NCI-H446 (cell line): Measurements from ENCODE around the gene RAI1.

Source experiments
- DNase-seq, 2 experiments: peaks; one replicate each; lab custom pipeline; 2025; lab: John Stamatoyannopoulos, UW

RAI1 gene

DNA sequence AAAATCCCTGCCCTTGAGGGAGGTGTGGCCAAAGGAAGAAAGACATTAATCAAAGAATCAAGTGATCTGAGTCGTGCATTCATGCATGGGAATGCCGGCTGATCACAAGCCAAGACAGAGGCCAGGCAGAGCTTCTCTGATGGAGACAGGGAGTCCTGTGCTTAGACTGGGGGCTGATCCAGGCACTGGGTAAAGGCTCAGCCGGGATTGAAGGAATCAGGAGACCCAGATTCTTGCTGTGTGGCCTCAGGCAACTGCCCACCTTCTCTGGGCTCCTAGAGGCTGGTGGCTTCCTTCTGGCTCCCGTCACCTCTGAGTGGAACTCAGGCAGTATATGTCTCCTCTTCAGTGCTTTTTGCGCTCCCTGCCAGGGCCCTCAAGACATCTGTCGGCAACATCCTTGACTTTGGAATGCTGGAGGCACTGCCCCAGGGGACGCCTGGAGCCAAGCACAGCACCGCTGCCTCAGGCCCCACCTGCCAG lies 17.7 kb downstream of the RAI1 start:
- DNase-seq, result peak in 1 of 2 experiments; percentile 44

- no peak for DNase-seq
Measured at GRCh38 chr17:17699491-17699890, 18.2 kb downstream of the RAI1 start.

- DNase-seq, result no peak
Measured at GRCh38 chr17:17700251-17700969, 19.2 kb downstream of the RAI1 start.

GRCh38 chr17:17701112-17701511 lies 19.9 kb downstream of the RAI1 start:
- no peak for DNase-seq

- DNase-seq, result no peak
Measured at GRCh38 chr17:17701658-17702057, 20.4 kb downstream of the RAI1 start.

GRCh38 chr17:17702449-17703139 lies 21.3 kb downstream of the RAI1 start:
- DNase-seq, result no peak

GRCh38 chr17:17703140-17703919 lies 22.1 kb downstream of the RAI1 start:
- no peak for DNase-seq

GRCh38 chr17:17704931-17705330 lies 23.7 kb downstream of the RAI1 start:
- no peak for DNase-seq

- DNase-seq, result no peak
Measured at GRCh38 chr17:17706140-17707060, 25.1 kb downstream of the RAI1 start.

DNA sequence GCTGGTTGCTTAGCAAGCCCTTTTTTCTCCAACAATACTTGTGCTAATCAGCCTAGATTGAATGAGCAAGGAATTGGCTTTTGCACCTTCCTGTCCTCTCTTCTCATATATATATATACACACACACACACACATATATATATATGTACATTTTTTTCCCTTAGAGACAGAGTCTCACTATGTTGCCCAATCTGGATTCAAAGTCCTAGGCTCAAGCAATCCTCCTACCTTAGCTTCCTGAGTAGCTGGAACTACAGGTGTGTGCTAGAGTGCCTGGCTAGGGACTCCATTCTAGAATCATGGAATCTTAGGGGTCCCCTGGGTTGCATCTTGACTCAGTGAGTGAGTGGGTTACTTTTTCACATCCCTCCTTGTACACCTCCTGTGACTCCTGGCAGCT lies 27.0 kb downstream of the RAI1 start:
- no peak for DNase-seq

DNA sequence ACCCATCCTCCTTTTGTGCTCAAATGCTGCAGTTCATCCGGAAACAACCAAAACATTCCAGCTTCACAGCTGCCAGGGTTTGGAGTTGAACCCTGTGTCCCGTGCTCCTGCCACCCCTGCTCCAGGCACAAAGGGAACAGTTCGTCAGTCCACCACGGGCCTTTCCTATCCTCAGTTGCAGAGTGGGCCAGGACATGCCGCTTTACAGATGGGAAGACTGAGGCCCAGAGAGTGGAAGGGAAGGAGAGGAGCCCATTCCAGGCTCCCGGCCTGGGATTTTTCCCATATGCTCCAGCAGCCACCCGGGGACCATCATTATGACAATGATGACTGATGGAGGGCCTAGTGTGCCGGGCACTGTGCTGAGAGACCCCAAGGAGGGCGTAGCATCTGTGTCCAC lies 27.6 kb downstream of the RAI1 start:
- DNase-seq, result no peak

DNA sequence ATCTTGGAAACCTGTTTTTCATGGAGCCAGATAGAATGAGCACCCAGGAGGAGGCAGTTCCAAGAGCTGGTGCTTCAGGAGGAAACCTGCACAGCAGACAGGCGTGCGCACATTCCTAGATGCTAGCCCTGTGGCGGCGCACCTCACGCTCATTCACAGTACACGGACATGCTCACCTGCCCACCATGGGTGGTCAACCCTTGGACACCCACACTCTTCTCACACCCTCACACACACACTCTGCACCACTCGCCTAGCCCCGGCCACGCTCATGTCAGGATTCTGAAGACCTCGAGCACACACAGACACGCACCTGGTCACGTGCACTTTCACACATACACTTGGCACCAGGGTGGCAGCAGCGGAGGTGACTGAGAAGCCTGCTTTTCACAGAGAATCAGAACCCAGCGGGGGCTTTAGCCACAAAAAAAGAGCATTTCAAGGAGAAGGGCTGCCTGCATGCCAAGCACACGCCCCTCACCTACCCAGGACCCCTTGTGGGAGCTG lies 28.6 kb downstream of the RAI1 start:
- DNase-seq, result no peak

DNA sequence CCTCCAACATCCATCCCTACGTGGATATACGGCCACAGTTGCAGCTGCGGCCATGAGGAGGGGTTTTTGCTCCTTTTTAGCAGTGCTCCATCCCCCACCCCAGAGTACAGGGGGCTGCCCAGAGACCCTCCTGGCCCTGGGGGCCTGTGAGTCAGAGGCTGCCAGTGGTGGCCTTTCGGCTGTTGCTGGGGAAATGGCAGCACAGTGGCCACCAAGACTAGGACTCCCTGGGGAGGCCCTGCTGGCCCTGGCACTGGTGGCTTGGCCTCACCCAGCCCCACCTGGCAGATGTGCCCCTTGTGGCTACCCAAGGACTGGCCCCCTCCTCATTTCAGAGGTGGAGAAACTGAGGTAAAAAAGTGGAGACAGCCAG lies 29.1 kb downstream of the RAI1 start:
- no peak for DNase-seq

- DNase-seq, result no peak
Measured at GRCh38 chr17:17710728-17711541, 29.7 kb downstream of the RAI1 start.

DNA sequence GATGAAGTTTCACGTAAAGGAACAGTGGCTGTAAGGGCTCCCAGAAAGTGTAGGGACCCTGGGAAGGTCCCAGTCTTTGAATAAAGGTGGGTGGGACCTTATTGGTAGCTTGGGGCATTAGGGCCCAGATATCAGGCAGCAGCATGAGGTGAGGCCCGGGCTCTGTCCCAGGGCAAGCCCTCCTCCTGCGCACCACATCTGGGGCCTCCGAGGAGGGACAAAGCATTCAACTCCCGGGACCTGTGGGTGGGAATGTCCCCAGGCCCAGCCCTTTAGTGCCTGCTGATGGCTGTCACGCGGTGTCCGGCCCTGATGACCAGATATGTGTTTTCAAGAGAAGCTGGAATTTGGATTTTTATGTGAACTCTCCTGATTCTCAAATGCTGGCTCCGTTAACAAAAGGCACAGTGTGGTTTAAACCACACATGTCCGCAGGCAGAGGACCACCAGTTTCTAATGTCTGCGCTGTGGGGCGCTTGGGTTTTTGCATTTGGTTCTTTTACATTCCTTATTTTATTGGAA lies 30.4 kb downstream of the RAI1 start:
- DNase-seq, result no peak

GRCh38 chr17:17712268-17712924 lies 31.1 kb downstream of the RAI1 start:
- no peak for DNase-seq

DNA sequence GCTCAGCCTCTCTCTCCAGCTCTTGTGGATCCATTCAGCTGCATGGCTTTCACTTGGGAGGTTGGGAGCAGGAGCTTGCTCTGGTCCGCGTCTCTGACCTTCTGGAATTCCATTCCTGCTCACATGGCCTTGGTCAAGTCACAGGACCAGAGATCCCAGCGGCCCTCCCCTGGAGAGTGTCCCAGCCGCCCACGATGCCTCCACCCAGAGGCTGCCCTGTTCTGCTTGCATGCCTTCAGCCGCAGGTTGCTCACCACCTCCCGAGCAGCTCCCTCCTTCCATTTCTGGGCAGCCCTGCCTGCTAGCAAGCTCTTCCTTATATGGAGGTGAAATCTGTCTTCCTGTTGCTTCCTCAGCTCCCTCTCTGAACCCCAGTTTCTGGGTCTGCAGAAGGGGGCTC lies 32.6 kb downstream of the RAI1 start:
- no peak for DNase-seq

DNA sequence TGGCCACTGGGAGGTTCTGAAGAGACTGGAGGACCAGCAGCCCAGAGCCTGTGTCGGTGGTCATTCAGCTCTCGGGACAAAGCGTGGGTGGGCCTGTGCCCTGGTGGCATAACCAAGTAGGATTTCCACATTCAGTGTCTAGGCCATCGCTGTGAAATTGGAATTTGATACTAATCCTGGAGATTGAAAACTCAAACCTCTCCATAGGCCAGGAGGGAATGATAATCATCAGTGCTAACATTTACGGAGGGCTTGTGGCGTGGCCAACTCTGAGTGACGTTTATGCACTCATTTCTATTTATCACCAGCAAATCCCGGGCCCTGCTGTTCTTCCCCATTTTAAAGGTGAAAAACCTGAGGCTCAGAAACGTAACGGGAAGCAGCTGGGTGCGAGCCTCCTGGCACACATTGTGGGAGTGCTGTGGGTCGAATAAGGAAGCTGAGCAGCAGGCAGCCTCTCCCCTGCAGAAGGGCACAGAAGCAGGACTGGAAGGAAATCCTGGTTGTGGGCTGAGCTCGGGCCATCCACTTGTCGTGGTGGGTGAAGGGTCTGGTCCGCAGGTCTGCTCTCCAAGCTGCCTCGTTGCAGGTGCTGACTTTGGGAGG lies 33.1 kb downstream of the RAI1 start:
- no peak for DNase-seq

GRCh38 chr17:17714879-17715278 lies 33.6 kb downstream of the RAI1 start:
- no peak for DNase-seq
